ENCODE data around the gene PRR7.
A peak's percentile ranks its signal among the peaks of the same experiment; 100 is the strongest.

Gene PRR7

GRCh38 chr5:177437623-177438022 is 9.0 kb upstream of the PRR7 start:
- no peak for DNase-seq (ENCODE audit: low read depth)

GRCh38 chr5:177438468-177438867 is 8.1 kb upstream of the PRR7 start:
- DNase-seq (ENCODE audit: low read depth): no peak

- DNase-seq (ENCODE audit: low read depth): no peak
Measured at GRCh38 chr5:177439518-177440053, 7.0 kb upstream of the PRR7 start.

GRCh38 chr5:177440211-177440989 is 6.2 kb upstream of the PRR7 start:
- DNase-seq (ENCODE audit: low read depth): no peak

GRCh38 chr5:177440990-177441780 is 5.4 kb upstream of the PRR7 start:
- no peak for DNase-seq (ENCODE audit: low read depth)

- DNase-seq (ENCODE audit: low read depth): no peak
Measured at GRCh38 chr5:177442066-177442826, 4.4 kb upstream of the PRR7 start.

GRCh38 chr5:177443144-177443983 is 3.2 kb upstream of the PRR7 start:
- no peak for DNase-seq (ENCODE audit: low read depth)

GRCh38 chr5:177444106-177445051 is 2.2 kb upstream of the PRR7 start:
- no peak for DNase-seq (ENCODE audit: low read depth)

- no peak for DNase-seq (ENCODE audit: low read depth)
Measured at GRCh38 chr5:177445052-177445916, 1.3 kb upstream of the PRR7 start.

- DNase-seq (ENCODE audit: low read depth): no peak
Measured at GRCh38 chr5:177445917-177446199, 756 bp upstream of the PRR7 start.

GRCh38 chr5:177447066-177447610 is 524 bp downstream of the PRR7 start:
- DNase-seq (ENCODE audit: low read depth): peak; percentile 44

- DNase-seq (ENCODE audit: low read depth): no peak
Measured at GRCh38 chr5:177447611-177448243, 1.1 kb downstream of the PRR7 start.

- DNase-seq (ENCODE audit: low read depth): no peak
Measured at GRCh38 chr5:177448244-177448950, 1.8 kb downstream of the PRR7 start.

- DNase-seq (ENCODE audit: low read depth): no peak
Measured at GRCh38 chr5:177449140-177450061, 2.8 kb downstream of the PRR7 start.

- no peak for DNase-seq (ENCODE audit: low read depth)
Measured at GRCh38 chr5:177450667-177451424, 4.2 kb downstream of the PRR7 start.
